ENCODE results near the gene LYPLAL1.

Gene LYPLAL1

DNA sequence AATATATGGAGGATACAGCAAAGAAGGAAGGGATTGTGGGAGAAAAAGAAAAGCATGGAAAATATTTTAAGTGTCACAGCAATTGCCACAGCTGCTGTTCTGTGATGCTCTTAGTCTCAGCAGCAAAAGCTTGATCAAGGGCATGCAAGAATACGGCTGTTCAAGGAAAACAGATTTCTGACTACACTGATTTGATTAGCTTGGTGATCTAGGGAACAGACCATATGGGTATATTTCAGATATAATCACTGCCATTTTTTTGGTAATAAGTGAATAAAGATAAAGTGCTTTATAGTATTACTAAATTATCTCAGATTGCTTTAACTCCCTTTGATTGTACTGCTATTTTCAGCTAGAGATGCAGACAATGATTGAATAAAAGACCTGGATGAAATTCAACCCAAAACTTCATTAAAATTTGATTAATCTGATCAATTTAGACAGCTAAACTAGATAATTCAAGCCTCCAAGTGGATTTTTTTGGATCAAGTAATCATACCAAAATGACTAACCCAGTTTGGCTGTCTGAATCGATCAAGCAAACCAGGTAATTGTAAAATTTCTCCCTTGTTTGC lies 33.3 kb upstream of the LYPLAL1 start:
- Histone ChIP-seq H3K27ac (ENCODE audit: low read length) (no peak overlapping the region), H3K9me3 (ENCODE audit: insufficient read depth, low read length) (no peaks in the 10 kb centered on the region), H3K4me3 (ENCODE audit: low read length) (no peak overlapping the region), H3K4me1 (ENCODE audit: low read length) (peaks cover 5% of the 10 kb centered on the region), H3K36me3 (replicated peaks; ENCODE audit: low read depth, low read length) (no peaks in the 10 kb centered on the region), H2AFZ (ENCODE audit: low read depth, low read length) (no peak overlapping the region), H3K9ac (ENCODE audit: low read length) (no peak overlapping the region), H3K27me3 (ENCODE audit: low read depth, low read length) (no peaks in the 10 kb centered on the region), H3K4me2 (ENCODE audit: low read length) (no peak overlapping the region), H4K20me1 (ENCODE audit: insufficient read depth, low read length) (no peaks in the 10 kb centered on the region), H3K79me2 (ENCODE audit: low read length) (no peaks in the 10 kb centered on the region)
- TF ChIP-seq, protein P1, sequence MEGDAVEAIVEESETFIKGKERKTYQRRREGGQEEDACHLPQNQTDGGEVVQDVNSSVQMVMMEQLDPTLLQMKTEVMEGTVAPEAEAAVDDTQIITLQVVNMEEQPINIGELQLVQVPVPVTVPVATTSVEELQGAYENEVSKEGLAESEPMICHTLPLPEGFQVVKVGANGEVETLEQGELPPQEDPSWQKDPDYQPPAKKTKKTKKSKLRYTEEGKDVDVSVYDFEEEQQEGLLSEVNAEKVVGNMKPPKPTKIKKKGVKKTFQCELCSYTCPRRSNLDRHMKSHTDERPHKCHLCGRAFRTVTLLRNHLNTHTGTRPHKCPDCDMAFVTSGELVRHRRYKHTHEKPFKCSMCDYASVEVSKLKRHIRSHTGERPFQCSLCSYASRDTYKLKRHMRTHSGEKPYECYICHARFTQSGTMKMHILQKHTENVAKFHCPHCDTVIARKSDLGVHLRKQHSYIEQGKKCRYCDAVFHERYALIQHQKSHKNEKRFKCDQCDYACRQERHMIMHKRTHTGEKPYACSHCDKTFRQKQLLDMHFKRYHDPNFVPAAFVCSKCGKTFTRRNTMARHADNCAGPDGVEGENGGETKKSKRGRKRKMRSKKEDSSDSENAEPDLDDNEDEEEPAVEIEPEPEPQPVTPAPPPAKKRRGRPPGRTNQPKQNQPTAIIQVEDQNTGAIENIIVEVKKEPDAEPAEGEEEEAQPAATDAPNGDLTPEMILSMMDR (IDR thresholded peaks at IDR 0.05; ENCODE audit: low read depth, low read length): no peak
- TF ChIP-seq EZH2phosphoT487 (IDR thresholded peaks at IDR 0.05; ENCODE audit: low read depth): no peak

DNA sequence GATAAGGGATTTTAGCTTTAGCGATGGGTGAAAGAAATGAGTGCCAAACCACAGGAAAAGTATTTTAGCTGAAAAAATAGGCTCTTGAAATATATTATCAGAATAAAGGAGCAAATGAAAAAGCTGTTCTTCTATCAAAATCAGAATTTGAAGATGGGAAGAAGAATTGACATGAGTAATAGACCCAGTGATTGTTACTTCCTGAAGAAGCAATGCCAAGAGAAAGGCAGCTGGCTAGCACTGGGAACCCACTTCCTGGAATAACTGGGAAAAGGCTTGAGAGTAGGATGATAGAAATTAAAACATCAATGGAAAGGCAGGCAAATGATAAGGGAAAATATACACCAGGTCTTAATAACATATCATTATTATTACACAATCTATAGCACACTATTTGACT lies 29.9 kb upstream of the LYPLAL1 start:
- no peak for TF ChIP-seq EZH2phosphoT487 (IDR thresholded peaks at IDR 0.05; ENCODE audit: low read depth)
- TF ChIP-seq, protein P1 (IDR thresholded peaks at IDR 0.05; ENCODE audit: low read depth, low read length): no peak
- Histone ChIP-seq H2AFZ (ENCODE audit: low read depth, low read length) (no peak overlapping the region), H3K79me2 (ENCODE audit: low read length) (no peaks in the 10 kb centered on the region), H3K27me3 (ENCODE audit: low read depth, low read length) (no peaks in the 10 kb centered on the region), H3K4me3 (ENCODE audit: low read length) (no peak overlapping the region), H3K4me2 (ENCODE audit: low read length) (no peak overlapping the region), H3K36me3 (replicated peaks; ENCODE audit: low read depth, low read length) (no peaks in the 10 kb centered on the region), H4K20me1 (ENCODE audit: insufficient read depth, low read length) (no peaks in the 10 kb centered on the region), H3K27ac (ENCODE audit: low read length) (no peak overlapping the region), H3K4me1 (ENCODE audit: low read length) (peaks cover 5% of the 10 kb centered on the region), H3K9ac (ENCODE audit: low read length) (no peak overlapping the region), H3K9me3 (ENCODE audit: insufficient read depth, low read length) (no peaks in the 10 kb centered on the region)

DNA sequence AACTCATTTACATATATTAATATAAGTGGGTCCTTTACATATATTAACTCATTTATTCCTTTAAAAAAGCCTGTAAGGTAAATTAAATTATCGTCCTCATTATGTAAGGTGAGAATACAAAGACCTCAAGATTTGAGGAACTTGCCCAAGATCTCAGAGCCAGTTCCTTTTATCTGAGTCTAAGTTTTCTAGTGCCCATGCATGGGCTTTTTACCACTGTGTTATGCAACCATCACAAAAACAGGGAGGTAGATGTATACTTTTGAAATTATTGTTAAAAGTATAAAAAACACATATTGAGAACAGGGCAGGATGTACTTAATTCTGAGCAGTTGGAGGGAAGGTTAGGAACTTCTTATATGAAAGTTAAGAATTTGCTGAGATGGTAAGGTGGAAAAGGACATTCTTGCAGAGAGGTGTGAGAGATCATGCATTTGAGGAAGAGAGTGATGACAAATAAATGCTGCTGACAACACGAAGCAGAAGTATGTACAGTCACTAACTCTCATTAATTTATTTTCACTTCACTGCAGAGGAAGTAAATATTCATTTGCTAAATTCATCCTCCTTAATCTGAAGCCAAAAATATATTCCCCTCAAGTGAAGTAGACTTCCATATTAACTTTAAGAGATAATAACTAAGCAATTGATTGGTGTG lies 28.9 kb upstream of the LYPLAL1 start:
- peaks cover 5% of the 10 kb centered on the region for H3K4me1 ChIP-seq (ENCODE audit: low read length)
- no peak overlapping the region for H3K9ac ChIP-seq (ENCODE audit: low read length)
- H3K9me3 ChIP-seq (ENCODE audit: insufficient read depth, low read length): no peaks in the 10 kb centered on the region
- H4K20me1 ChIP-seq (ENCODE audit: insufficient read depth, low read length): no peaks in the 10 kb centered on the region
- TF ChIP-seq, protein P1 (IDR thresholded peaks at IDR 0.05; ENCODE audit: low read depth, low read length): no peak
- TF ChIP-seq EZH2phosphoT487 (IDR thresholded peaks at IDR 0.05; ENCODE audit: low read depth): no peak
- no peak overlapping the region for H2AFZ ChIP-seq (ENCODE audit: low read depth, low read length)
- H3K4me2 ChIP-seq (ENCODE audit: low read length): no peak overlapping the region; the same call in 1 of the 2 replicates
- H3K79me2 ChIP-seq (ENCODE audit: low read length): no peaks in the 10 kb centered on the region
- no peak overlapping the region for H3K27ac ChIP-seq (ENCODE audit: low read length)
- no peaks in the 10 kb centered on the region for H3K36me3 ChIP-seq (replicated peaks; ENCODE audit: low read depth, low read length)
- H3K27me3 ChIP-seq (ENCODE audit: low read depth, low read length): no peaks in the 10 kb centered on the region
- H3K4me3 ChIP-seq (ENCODE audit: low read length): no peak overlapping the region

DNA sequence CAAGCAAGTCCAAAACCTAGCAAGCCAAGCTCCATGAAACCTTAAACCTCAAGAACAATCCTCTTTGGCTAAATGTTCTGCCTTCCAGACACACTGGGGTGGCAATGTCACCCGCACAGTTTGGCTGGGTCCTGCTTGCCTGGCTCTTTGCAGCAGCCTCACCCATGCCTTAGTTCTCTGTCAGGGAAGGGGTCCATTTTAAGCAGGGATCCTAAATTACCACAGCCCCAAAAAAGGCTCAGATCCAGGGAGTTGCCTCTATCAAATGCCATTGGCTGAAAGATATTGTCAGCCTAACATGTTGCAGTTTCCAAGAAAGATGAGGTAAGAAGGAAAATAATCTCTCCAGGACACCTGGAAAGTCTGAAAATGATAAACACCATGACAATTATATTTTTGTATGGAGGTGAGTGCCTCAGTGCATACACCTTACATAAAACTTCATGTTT lies 26.1 kb upstream of the LYPLAL1 start:
- Histone ChIP-seq H2AFZ (ENCODE audit: low read depth, low read length) (no peak overlapping the region), H3K36me3 (replicated peaks; ENCODE audit: low read depth, low read length) (no peaks in the 10 kb centered on the region)

More for the DNA sequence above, 26.1 kb upstream of the LYPLAL1 start:
- Histone ChIP-seq H3K9ac (ENCODE audit: low read length) (no peak overlapping the region), H3K4me3 (ENCODE audit: low read length) (no peak overlapping the region), H3K4me1 (ENCODE audit: low read length) (peaks cover 5% of the 10 kb centered on the region), H3K9me3 (ENCODE audit: insufficient read depth, low read length) (no peaks in the 10 kb centered on the region), H3K79me2 (ENCODE audit: low read length) (no peaks in the 10 kb centered on the region), H3K27me3 (ENCODE audit: low read depth, low read length) (peaks cover 5% of the 10 kb centered on the region; the same call in 1 of the 2 replicates), H3K27ac (ENCODE audit: low read length) (no peak overlapping the region), H3K4me2 (ENCODE audit: low read length) (no peak overlapping the region), H4K20me1 (ENCODE audit: insufficient read depth, low read length) (no peaks in the 10 kb centered on the region)
- TF ChIP-seq, protein P1 (IDR thresholded peaks at IDR 0.05; ENCODE audit: low read depth, low read length): no peak
- no peak for TF ChIP-seq EZH2phosphoT487 (IDR thresholded peaks at IDR 0.05; ENCODE audit: low read depth)

Measured in OCI-LY3 (cell line).